GM06990 (cell line): ENCODE data around the gene LSP1.
"Not testable (repeated sequence)": the region's sequence is repeated elsewhere in the genome, so short reads cannot be mapped to it uniquely, and the experiment has no call there.

Source experiments
- DNase-seq: peaks from one replicate; pipeline ENCODE4 v3.0.0-alpha.2; 2011; ENCODE audit not compliant: insufficient read length; ENCODE audit errors: extremely low read depth
- H3K27me3 ChIP-seq: replicated peaks from 2 replicates; pipeline ENCODE4 v1.6.0; 2011; ENCODE audit warnings: low read length; ENCODE audit not compliant: control insufficient read depth, insufficient read depth
- H3K36me3 ChIP-seq: 2 replicates; pipeline ENCODE4 v1.5.1; 2011; ENCODE audit warnings: low read length; ENCODE audit not compliant: control insufficient read depth, insufficient read depth
- H3K4me3 ChIP-seq: replicated peaks from 2 replicates; pipeline ENCODE4 v1.5.1; 2011; ENCODE audit warnings: low read depth, mild to moderate bottlenecking, control low read depth, low read length
- CTCF ChIP-seq: IDR thresholded peaks from 2 replicates; pipeline ENCODE4 v1.5.1; 2011; ENCODE audit warnings: low read length, control low read depth, mild to moderate bottlenecking, inconsistent platforms; ENCODE audit not compliant: insufficient read depth, poor library complexity, severe bottlenecking

The LSP1 gene

GRCh38 chr11:1812274-1812673 is 40.6 kb upstream of the LSP1 start:
- no peak overlapping the region for H3K4me3 ChIP-seq
- no peak for TF ChIP-seq CTCF
- no peaks in the 10 kb centered on the region for H3K36me3 ChIP-seq
- H3K27me3 ChIP-seq = no peaks in the 10 kb centered on the region; the same call in 1 of the 2 replicates
- DNase-seq = no peak

GRCh38 chr11:1812801-1813200 is 40.1 kb upstream of the LSP1 start:
- DNase-seq = no peak
- H3K4me3 ChIP-seq = no peak overlapping the region
- no peaks in the 10 kb centered on the region; the same call in 1 of the 2 replicates for H3K27me3 ChIP-seq
- H3K36me3 ChIP-seq = no peaks in the 10 kb centered on the region
- TF ChIP-seq CTCF = no peak

GRCh38 chr11:1813356-1813755 is 39.5 kb upstream of the LSP1 start:
- not testable (repeated sequence) for H3K27me3 ChIP-seq, H3K36me3 ChIP-seq, H3K4me3 ChIP-seq, DNase-seq

- H3K4me3 ChIP-seq = no peak overlapping the region
- no peak for TF ChIP-seq CTCF
- DNase-seq = no peak
- no peaks in the 10 kb centered on the region for H3K36me3 ChIP-seq
- H3K27me3 ChIP-seq = no peaks in the 10 kb centered on the region
Measured at GRCh38 chr11:1814691-1815090, 38.2 kb upstream of the LSP1 start.

GRCh38 chr11:1815311-1815710 is 37.6 kb upstream of the LSP1 start:
- TF ChIP-seq CTCF = no peak
- Histone ChIP-seq H3K36me3 (no peaks in the 10 kb centered on the region), H3K27me3 (no peaks in the 10 kb centered on the region), H3K4me3 (no peak overlapping the region)
- no peak for DNase-seq

- no peak for DNase-seq
- Histone ChIP-seq H3K4me3 (no peak overlapping the region), H3K36me3 (no peaks in the 10 kb centered on the region), H3K27me3 (no peaks in the 10 kb centered on the region)
- TF ChIP-seq CTCF = no peak
Measured at GRCh38 chr11:1815751-1816150, 37.1 kb upstream of the LSP1 start.
